Measurements from ENCODE around the gene LIMS2. TPM values are rescaled to one million over a fixed set of nuclear protein-coding genes. Genes with fewer than 3 reads are reported as not detected.

The LIMS2 gene
- total and polyA plus RNA-seq, 2 of the 8 experiments (the other 6 are each of a cell fraction or from before 2014, with no cell fraction given) = 3.3 to 4.8 TPM

- ChIA-PET CTCF (ENCODE audit: partially characterized antibody) (interaction anchor here (2.7 to 7.0 kb wide), 3 partner anchors 30 to 60 kb away, joined by 13 to 160 read pairs (median 59); partner anchors contain the start of gene GPR17), POLR2A (ENCODE audit: partially characterized antibody) (no interaction called here)
- Histone ChIP-seq H4K20me1 (replicated peaks in 1 of 2; ENCODE audit: control insufficient read depth in 1 of 2, insufficient read depth in 2 of 2, low read length in 2 of 2) (no peaks in the 10 kb centered on the region), H3K9ac (replicated peaks in 1 of 4; ENCODE audit: extremely low read depth in 1 of 4, low read depth in 3 of 4, low read length in 3 of 4) (no peak overlapping the region), H2AK5ac (ENCODE audit: low read depth, low read length) (no peak overlapping the region), H4K5ac (ENCODE audit: insufficient read length, low read depth, low read length) (no peak overlapping the region), H3K4me2 (ENCODE audit: insufficient read depth in 1 of 2, low read depth in 2 of 2, low read length in 2 of 2) (no peak overlapping the region), H4K8ac (ENCODE audit: extremely low read depth, insufficient read depth, low read length) (no peak overlapping the region), H3K27me3 (replicated peaks in 1 of 4; ENCODE audit: control insufficient read depth in 3 of 4, extremely low read depth in 1 of 4, insufficient read depth in 3 of 4, low read length in 3 of 4) (no peaks in the 10 kb centered on the region), H2AFZ (ENCODE audit: low read length) (no peak overlapping the region), H4K91ac (replicated peaks; ENCODE audit: insufficient read length, low read length) (no peak overlapping the region), H2BK120ac (replicated peaks; ENCODE audit: low read depth, low read length) (no peak overlapping the region), H3K79me1 (ENCODE audit: low read depth, low read length) (no peaks in the 10 kb centered on the region), H2BK5ac (ENCODE audit: low read depth, low read length) (no peak overlapping the region), H3K18ac (ENCODE audit: extremely low read depth, low read length) (no peak overlapping the region), H3K36me3 (ENCODE audit: control insufficient read depth in 2 of 4, insufficient read depth in 4 of 4, low read length in 3 of 4) (no peaks in the 10 kb centered on the region), H3K56ac (replicated peaks; ENCODE audit: insufficient read length, low read depth, low read length) (no peak overlapping the region), H2BK12ac (ENCODE audit: low read depth, low read length) (no peak overlapping the region), H3K27ac (ENCODE audit: low read depth, low read length) (no peak overlapping the region), H3K4me3 (ENCODE audit: extremely low read depth in 1 of 4, insufficient read depth in 2 of 4, low read depth in 3 of 4, low read length in 4 of 4) (no peak overlapping the region), H2BK20ac (ENCODE audit: low read length) (no peak overlapping the region), H3K9me3 (ENCODE audit: insufficient read depth in 2 of 2, low read depth in 1 of 2, low read length in 1 of 2) (no peaks in the 10 kb centered on the region), H3K14ac (ENCODE audit: insufficient read length) (no peak overlapping the region), H3K23me2 (ENCODE audit: low read depth, low read length) (peaks cover 10% of the 10 kb centered on the region; the same call in 1 of the 2 replicates), H2BK15ac (ENCODE audit: low read length) (no peak overlapping the region), H3K23ac (ENCODE audit: insufficient read length) (no peak overlapping the region), H3K4me1 (replicated peaks in 1 of 4; ENCODE audit: control insufficient read depth in 3 of 4, insufficient read depth in 4 of 4, low read length in 3 of 4) (peaks cover 0 to 4% (median 0%) of the 10 kb centered on the region in 4 experiments; a peak in 1 of 7 replicates), H3K79me2 (ENCODE audit: control insufficient read depth in 1 of 2, insufficient read depth in 2 of 2, low read length in 2 of 2) (no peaks in the 10 kb centered on the region), H3K4ac (replicated peaks; ENCODE audit: insufficient read length, low read depth, low read length) (no peak overlapping the region)
- FAIRE-seq (no peak), DNase-seq (ENCODE audit: low read depth in 1 of 2, low spot score in 2 of 2) (no peak)
- WGBS, 2 experiments (ENCODE audit: extremely low coverage in 1 of 2, insufficient coverage in 1 of 2, insufficient read length in 1 of 2, insufficient replicate concordance in 2 of 2, low coverage in 1 of 2, low lambda C conversion rate in 2 of 2, missing lambda C conversion rate in 1 of 2) = 71% methylated on average over 2 of the region's 3 CpGs; no CpG with 5 or more reads in 1 of the 2 experiments
- no peak for TF ChIP-seq SP4 (IDR thresholded peaks at IDR 0.05; ENCODE audit: low read length)
- no peak for TF ChIP-seq ATF2 (IDR thresholded peaks at IDR 0.05; ENCODE audit: low read length)
- TF ChIP-seq KDM1A (IDR thresholded peaks at IDR 0.05; ENCODE audit: borderline replicate concordance, low read length) = no peak
- no peak for TF ChIP-seq CTBP2 (IDR thresholded peaks at IDR 0.05; ENCODE audit: borderline replicate concordance, insufficient read depth, insufficient read length, low read length)
- no peak for TF ChIP-seq SRF (IDR thresholded peaks at IDR 0.05; ENCODE audit: low read depth, low read length)
- no peak for TF ChIP-seq ZNF274 (IDR thresholded peaks at IDR 0.05; ENCODE audit: borderline replicate concordance, extremely low read depth, low read length)
- no peak for TF ChIP-seq POU5F1 (IDR thresholded peaks at IDR 0.05; ENCODE audit: low read depth, low read length)
- no peak for TF ChIP-seq CBX8 (IDR thresholded peaks at IDR 0.05; ENCODE audit: borderline replicate concordance, low read depth, low read length)
- TF ChIP-seq RXRA (IDR thresholded peaks at IDR 0.05; ENCODE audit: insufficient read depth, low read depth, low read length) = no peak
- TF ChIP-seq RNF2 (IDR thresholded peaks at IDR 0.05; ENCODE audit: borderline replicate concordance, low read depth, low read length, missing control alignments, poor library complexity, severe bottlenecking) = no peak
- TF ChIP-seq RAD21 (IDR thresholded peaks at IDR 0.05 in 1 of 2, conservative IDR thresholded peaks at IDR 0.05 in 1 of 2; ENCODE audit: low read depth in 2 of 2, low read length in 2 of 2) = no peak
- no peak for TF ChIP-seq GTF2F1 (IDR thresholded peaks at IDR 0.05; ENCODE audit: borderline replicate concordance, low read depth, low read length)
Observed at GRCh38 chr2:127589358-127589757, 86.0 kb downstream of the LIMS2 start.
